ENCODE results near the gene PLA2G4D. TPM values are rescaled to one million over a fixed set of nuclear protein-coding genes. Genes with fewer than 3 reads are reported as not detected.

PLA2G4D gene
- total RNA-seq, 1 experiment from 2014 or later = not detected

DNA sequence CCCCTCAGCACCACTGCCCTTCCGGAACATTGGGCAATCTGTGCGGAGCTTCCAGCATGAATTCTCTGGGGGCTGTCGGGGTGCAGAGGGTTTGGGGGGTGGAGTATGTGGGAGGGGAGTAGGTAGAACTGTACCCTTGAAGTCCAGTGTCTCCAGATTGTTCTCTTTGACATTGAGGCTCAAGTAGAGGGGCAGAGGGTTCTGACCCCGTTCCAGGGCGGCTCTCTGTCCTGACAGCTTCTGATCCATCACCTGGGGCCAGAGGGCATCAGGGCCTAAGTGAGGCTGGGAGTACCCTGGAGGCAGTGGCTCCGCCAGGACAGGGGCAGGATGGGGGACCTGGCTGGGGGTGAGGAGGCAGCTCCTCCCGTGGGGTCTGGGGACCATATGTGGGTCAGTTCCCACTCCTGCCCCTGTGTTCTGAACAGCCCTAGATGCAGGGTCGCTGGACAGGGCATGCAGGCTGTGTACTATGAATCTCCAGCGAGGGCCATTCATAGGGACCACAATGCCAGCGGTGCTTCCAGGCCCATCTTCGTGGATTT is 22.1 kb downstream of the PLA2G4D start:
- TF ChIP-seq, protein P1, sequence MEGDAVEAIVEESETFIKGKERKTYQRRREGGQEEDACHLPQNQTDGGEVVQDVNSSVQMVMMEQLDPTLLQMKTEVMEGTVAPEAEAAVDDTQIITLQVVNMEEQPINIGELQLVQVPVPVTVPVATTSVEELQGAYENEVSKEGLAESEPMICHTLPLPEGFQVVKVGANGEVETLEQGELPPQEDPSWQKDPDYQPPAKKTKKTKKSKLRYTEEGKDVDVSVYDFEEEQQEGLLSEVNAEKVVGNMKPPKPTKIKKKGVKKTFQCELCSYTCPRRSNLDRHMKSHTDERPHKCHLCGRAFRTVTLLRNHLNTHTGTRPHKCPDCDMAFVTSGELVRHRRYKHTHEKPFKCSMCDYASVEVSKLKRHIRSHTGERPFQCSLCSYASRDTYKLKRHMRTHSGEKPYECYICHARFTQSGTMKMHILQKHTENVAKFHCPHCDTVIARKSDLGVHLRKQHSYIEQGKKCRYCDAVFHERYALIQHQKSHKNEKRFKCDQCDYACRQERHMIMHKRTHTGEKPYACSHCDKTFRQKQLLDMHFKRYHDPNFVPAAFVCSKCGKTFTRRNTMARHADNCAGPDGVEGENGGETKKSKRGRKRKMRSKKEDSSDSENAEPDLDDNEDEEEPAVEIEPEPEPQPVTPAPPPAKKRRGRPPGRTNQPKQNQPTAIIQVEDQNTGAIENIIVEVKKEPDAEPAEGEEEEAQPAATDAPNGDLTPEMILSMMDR (conservative IDR thresholded peaks at IDR 0.05; ENCODE audit: low read depth, low read length) = no peak
- no peak for TF ChIP-seq EZH2 (IDR thresholded peaks at IDR 0.05; ENCODE audit: borderline replicate concordance, low read depth, low read length, poor library complexity, severe bottlenecking)
- Histone ChIP-seq H3K9me3 (ENCODE audit: low read depth, low read length, poor library complexity, severe bottlenecking) (no peaks in the 10 kb centered on the region), H3K27ac (ENCODE audit: low read depth, low read length, poor library complexity, severe bottlenecking) (no peak overlapping the region), H3K27me3 (replicated peaks; ENCODE audit: insufficient read depth, low read depth, low read length, poor library complexity) (no peaks in the 10 kb centered on the region), H3K36me3 (ENCODE audit: insufficient read depth, low read length, poor library complexity, severe bottlenecking) (no peaks in the 10 kb centered on the region), H3K4me3 (ENCODE audit: low read depth, low read length, poor library complexity, severe bottlenecking) (no peak overlapping the region), H3K4me1 (ENCODE audit: insufficient read depth, low read length, poor library complexity, severe bottlenecking) (no peaks in the 10 kb centered on the region)
- BruUV-seq (replicated peaks) = no TSS peak
- CTCF ChIA-PET = no interaction called here
- POLR2A ChIA-PET (ENCODE audit: low non-redundant PET) = no interaction called here
- intact Hi-C loops (cut with micrococcal nuclease; ENCODE audit: unreplicated experiment) = no loop called here
- no peak for DNase-seq (ENCODE audit: low spot score)

DNA sequence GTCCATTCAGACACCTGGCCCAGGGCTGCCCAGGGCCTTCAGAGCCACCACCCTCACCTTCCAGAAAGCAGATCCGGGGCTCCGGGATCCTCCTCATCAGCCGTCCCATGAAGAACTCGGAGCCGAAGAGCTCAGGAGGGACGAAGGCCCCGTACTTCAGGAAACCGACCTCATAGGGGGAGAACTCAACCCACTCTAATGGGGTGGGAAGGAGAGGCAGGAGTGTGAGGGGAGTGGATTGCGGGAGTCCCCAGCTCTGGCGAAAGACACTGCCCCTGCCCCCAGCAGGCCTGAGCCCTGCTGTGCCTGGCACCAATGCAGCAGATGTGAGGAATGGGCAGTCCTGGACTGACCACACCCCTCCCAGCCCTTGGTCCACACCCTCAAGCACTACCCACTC is 22.6 kb downstream of the PLA2G4D start:
- Histone ChIP-seq H3K4me1 (ENCODE audit: insufficient read depth, low read length, poor library complexity, severe bottlenecking) (no peaks in the 10 kb centered on the region), H3K9me3 (ENCODE audit: low read depth, low read length, poor library complexity, severe bottlenecking) (no peaks in the 10 kb centered on the region), H3K36me3 (ENCODE audit: insufficient read depth, low read length, poor library complexity, severe bottlenecking) (no peaks in the 10 kb centered on the region), H3K27me3 (replicated peaks; ENCODE audit: insufficient read depth, low read depth, low read length, poor library complexity) (no peaks in the 10 kb centered on the region), H3K4me3 (ENCODE audit: low read depth, low read length, poor library complexity, severe bottlenecking) (no peak overlapping the region), H3K27ac (ENCODE audit: low read depth, low read length, poor library complexity, severe bottlenecking) (no peak overlapping the region)
- DNase-seq (ENCODE audit: low spot score) = no peak
- CTCF ChIA-PET = no interaction called here
- POLR2A ChIA-PET (ENCODE audit: low non-redundant PET) = no interaction called here
- intact Hi-C loops (cut with micrococcal nuclease; ENCODE audit: unreplicated experiment) = no loop called here
- no TSS peak for BruUV-seq (replicated peaks)
- TF ChIP-seq, protein P1 (conservative IDR thresholded peaks at IDR 0.05; ENCODE audit: low read depth, low read length) = no peak
- no peak for TF ChIP-seq EZH2 (IDR thresholded peaks at IDR 0.05; ENCODE audit: borderline replicate concordance, low read depth, low read length, poor library complexity, severe bottlenecking)

DNA sequence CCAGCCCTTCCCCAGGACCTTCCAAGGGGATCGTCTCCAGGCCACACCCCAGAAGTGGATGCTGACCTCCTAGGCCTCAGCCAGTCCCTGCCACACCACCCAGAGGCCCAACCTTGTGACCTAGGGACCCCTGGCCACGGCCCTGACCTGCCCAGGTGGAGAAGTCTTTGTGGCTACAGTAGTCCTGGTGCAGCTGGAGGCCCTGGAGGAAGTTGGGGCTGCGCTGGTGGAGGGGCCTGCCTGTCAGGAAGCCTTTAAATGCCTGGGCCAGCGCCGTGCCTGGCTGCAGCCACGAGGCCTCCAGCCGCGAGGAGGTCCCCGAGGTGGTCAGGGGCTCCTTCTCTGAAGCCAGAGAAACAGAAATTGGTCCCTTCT is 23.4 kb downstream of the PLA2G4D start:
- no TSS peak for BruUV-seq (replicated peaks)
- TF ChIP-seq, protein P1 (conservative IDR thresholded peaks at IDR 0.05; ENCODE audit: low read depth, low read length) = no peak
- no peak for TF ChIP-seq EZH2 (IDR thresholded peaks at IDR 0.05; ENCODE audit: borderline replicate concordance, low read depth, low read length, poor library complexity, severe bottlenecking)
- no peak overlapping the region for H3K4me3 ChIP-seq (ENCODE audit: low read depth, low read length, poor library complexity, severe bottlenecking)
- H3K4me1 ChIP-seq (ENCODE audit: insufficient read depth, low read length, poor library complexity, severe bottlenecking) = no peaks in the 10 kb centered on the region
- intact Hi-C loops (cut with micrococcal nuclease; ENCODE audit: unreplicated experiment) = no loop called here
- ChIA-PET CTCF (no interaction called here), POLR2A (ENCODE audit: low non-redundant PET) (no interaction called here)
- H3K36me3 ChIP-seq (ENCODE audit: insufficient read depth, low read length, poor library complexity, severe bottlenecking) = no peaks in the 10 kb centered on the region
- no peak for DNase-seq (ENCODE audit: low spot score)
- H3K9me3 ChIP-seq (ENCODE audit: low read depth, low read length, poor library complexity, severe bottlenecking) = no peaks in the 10 kb centered on the region
- no peak overlapping the region for H3K27ac ChIP-seq (ENCODE audit: low read depth, low read length, poor library complexity, severe bottlenecking)
- no peaks in the 10 kb centered on the region for H3K27me3 ChIP-seq (replicated peaks; ENCODE audit: insufficient read depth, low read depth, low read length, poor library complexity)

Data from A673 (cell line).